ENCODE data around the gene SLC12A5.
A peak's percentile ranks its signal among the peaks of the same experiment; 100 is the strongest.
"Not testable (repeated sequence)": the region's sequence is repeated elsewhere in the genome, so short reads cannot be mapped to it uniquely, and the experiment has no call there.

Gene SLC12A5

GRCh38 chr20:46028772-46029371 lies at the start of gene SLC12A5:
Gene SLC12A5, plus strand, starts transcription at chr20:46029215. Its CDS starts 130 bp downstream, at chr20:46029345.
- DNase-seq (ENCODE audit: low spot score): peak; percentile 60

GRCh38 chr20:45981261-45981660 lies 47.8 kb upstream of the SLC12A5 start:
- DNase-seq (ENCODE audit: low spot score): no peak

GRCh38 chr20:45983279-45983743 lies 45.7 kb upstream of the SLC12A5 start:
- no peak for DNase-seq (ENCODE audit: low spot score)

GRCh38 chr20:45985573-45985972 lies 43.4 kb upstream of the SLC12A5 start:
- no peak for DNase-seq (ENCODE audit: low spot score)

GRCh38 chr20:45987108-45987780 lies 41.8 kb upstream of the SLC12A5 start:
- peak; percentile 89 for DNase-seq (ENCODE audit: low spot score)

GRCh38 chr20:45988830-45989229 lies 40.2 kb upstream of the SLC12A5 start:
- DNase-seq (ENCODE audit: low spot score): not testable (repeated sequence)

- DNase-seq (ENCODE audit: low spot score): no peak
These were observed 37.4 kb upstream of the SLC12A5 start for GRCh38 chr20:45991616-45992015.

GRCh38 chr20:45993197-45993951 lies 35.6 kb upstream of the SLC12A5 start:
- DNase-seq (ENCODE audit: low spot score): no peak

- DNase-seq (ENCODE audit: low spot score): no peak
These were observed 34.1 kb upstream of the SLC12A5 start for GRCh38 chr20:45994761-45995493.

- not testable (repeated sequence) for DNase-seq (ENCODE audit: low spot score)
These were observed 33.4 kb upstream of the SLC12A5 start for GRCh38 chr20:45995495-45996097.

GRCh38 chr20:45997187-45997586 lies 31.8 kb upstream of the SLC12A5 start:
- DNase-seq (ENCODE audit: low spot score): no peak

- no peak for DNase-seq (ENCODE audit: low spot score)
These were observed 30.7 kb upstream of the SLC12A5 start for GRCh38 chr20:45998337-45998736.

GRCh38 chr20:45998761-45999160 lies 30.3 kb upstream of the SLC12A5 start:
- DNase-seq (ENCODE audit: low spot score): no peak

- no peak for DNase-seq (ENCODE audit: low spot score)
These were observed 29.3 kb upstream of the SLC12A5 start for GRCh38 chr20:45999557-46000261.

- DNase-seq (ENCODE audit: low spot score): no peak
These were observed 28.6 kb upstream of the SLC12A5 start for GRCh38 chr20:46000262-46000996.

- DNase-seq (ENCODE audit: low spot score): no peak
These were observed 27.5 kb upstream of the SLC12A5 start for GRCh38 chr20:46001498-46001897.

- no peak for DNase-seq (ENCODE audit: low spot score)
These were observed 27.0 kb upstream of the SLC12A5 start for GRCh38 chr20:46002008-46002407.

GRCh38 chr20:46004187-46004586 lies 24.8 kb upstream of the SLC12A5 start:
- DNase-seq (ENCODE audit: low spot score): no peak

- DNase-seq (ENCODE audit: low spot score): no peak
These were observed 24.0 kb upstream of the SLC12A5 start for GRCh38 chr20:46004889-46005473.

Data from D341Med (cell line).